Thyroid gland (tissue), 4 donors: ENCODE measurements around the gene UCK2.

Experiments
- POLR2A ChIP-seq, 2 donors: fragments of 450-650 bp; IDR thresholded peaks; one replicate each; pipeline ENCODE4 v1.6.1; 2017; ENCODE audit warnings: antibody characterized with exemption in 2 of 2, mild to moderate bottlenecking in 2 of 2, moderate library complexity in 1 of 2
- TF ChIP-seq, protein P1 (sequence below), 6 experiments: fragments of 200-600 bp in 3 of 6; fragments of 450-650 bp in 3 of 6; sonication (generic) in 3 of 6; IDR thresholded peaks; one replicate each; pipeline ENCODE4 v1.5.1; 2016 to 2019; ENCODE audit warnings: antibody characterized with exemption in 6 of 6, mild to moderate bottlenecking in 2 of 6, inconsistent platforms in 1 of 6, moderate library complexity in 1 of 6

DNA sequence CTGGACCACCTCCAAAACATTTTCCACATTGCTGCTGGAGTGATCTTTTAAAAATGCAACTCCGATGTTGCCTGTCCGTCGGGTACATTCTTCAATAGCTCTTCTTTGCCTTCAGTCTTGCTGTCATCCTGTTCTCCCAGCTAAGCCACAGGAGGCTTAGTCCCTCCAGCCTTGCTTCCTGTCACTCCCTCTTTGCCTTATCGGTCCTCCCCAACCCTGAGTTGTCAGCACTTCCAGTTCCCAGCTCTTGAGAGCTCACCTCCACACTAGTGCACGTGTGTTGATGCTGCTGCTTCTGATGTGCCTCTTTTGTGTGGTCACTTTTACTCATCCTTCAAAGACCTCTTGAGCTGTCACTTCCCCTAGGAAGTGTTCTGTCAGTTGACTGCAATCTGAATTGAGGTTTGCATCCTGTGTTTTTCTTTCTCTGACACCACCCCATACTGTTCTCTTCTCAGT is 15.3 kb downstream of the UCK2 start:
- TF ChIP-seq, protein P1, sequence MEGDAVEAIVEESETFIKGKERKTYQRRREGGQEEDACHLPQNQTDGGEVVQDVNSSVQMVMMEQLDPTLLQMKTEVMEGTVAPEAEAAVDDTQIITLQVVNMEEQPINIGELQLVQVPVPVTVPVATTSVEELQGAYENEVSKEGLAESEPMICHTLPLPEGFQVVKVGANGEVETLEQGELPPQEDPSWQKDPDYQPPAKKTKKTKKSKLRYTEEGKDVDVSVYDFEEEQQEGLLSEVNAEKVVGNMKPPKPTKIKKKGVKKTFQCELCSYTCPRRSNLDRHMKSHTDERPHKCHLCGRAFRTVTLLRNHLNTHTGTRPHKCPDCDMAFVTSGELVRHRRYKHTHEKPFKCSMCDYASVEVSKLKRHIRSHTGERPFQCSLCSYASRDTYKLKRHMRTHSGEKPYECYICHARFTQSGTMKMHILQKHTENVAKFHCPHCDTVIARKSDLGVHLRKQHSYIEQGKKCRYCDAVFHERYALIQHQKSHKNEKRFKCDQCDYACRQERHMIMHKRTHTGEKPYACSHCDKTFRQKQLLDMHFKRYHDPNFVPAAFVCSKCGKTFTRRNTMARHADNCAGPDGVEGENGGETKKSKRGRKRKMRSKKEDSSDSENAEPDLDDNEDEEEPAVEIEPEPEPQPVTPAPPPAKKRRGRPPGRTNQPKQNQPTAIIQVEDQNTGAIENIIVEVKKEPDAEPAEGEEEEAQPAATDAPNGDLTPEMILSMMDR (IDR thresholded peaks at IDR 0.05), result no peak
- no peak for TF ChIP-seq POLR2A (IDR thresholded peaks at IDR 0.05)
